ENCODE measurements around the gene EHD4. TPM values are rescaled to one million over a fixed set of nuclear protein-coding genes. Genes with fewer than 3 reads are reported as not detected.

The EHD4 gene
- total and polyA plus RNA-seq, 9 donors, result 23.1 to 38.8 (median 30.2) TPM

DNA sequence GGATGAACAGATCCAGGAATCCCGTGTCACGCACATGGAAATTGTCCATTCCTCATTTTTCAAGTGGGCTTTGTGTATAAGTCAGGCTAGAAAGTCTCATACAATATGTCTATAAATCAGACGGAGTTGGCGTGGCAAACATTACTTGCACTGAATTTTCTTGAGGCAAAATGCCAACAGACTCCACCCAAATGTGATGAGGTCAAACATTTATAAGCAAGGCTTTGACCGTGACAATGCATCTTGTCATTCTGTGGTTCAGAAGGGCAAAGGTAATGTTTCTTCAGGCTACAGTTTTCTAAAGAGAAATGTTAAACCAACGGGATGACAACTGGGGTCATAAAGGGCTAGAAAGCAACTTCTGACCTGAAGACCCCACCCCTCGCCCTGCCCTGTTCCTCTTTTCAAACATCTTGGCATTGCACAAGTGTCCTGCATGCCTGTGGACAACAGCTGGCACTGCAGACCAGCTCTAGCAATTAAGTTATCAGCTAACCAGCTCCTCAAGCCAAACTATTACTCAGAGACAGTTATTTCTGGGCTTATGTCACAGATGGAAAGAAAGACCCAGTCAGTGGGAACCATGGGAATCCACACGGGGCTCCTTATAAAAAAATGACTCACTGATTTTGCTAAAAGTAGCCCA lies 42.0 kb downstream of the EHD4 start:
- no peaks in the 10 kb centered on the region for H3K9me3 ChIP-seq (replicated peaks; ENCODE audit: control insufficient read depth, low read depth, low read length)
- H3K36me3 ChIP-seq (ENCODE audit: control insufficient read depth, insufficient read depth, low read length), result peaks cover 2% of the 10 kb centered on the region
- no peaks in the 10 kb centered on the region for H3K27me3 ChIP-seq (ENCODE audit: control insufficient read depth, insufficient read depth, low read length)
- peak; percentile 85 for DNase-seq
- peaks cover 70% of the 10 kb centered on the region for H3K4me1 ChIP-seq (ENCODE audit: control insufficient read depth, insufficient read depth, low read length)
- H3K27ac ChIP-seq (ENCODE audit: low read length), result peak overlapping the region; percentile 23
- 63% methylated on average over 1 of the region's 8 CpGs for WGBS (ENCODE audit: insufficient coverage)
- H3K4me3 ChIP-seq (ENCODE audit: low read length), result no peak overlapping the region

DNA sequence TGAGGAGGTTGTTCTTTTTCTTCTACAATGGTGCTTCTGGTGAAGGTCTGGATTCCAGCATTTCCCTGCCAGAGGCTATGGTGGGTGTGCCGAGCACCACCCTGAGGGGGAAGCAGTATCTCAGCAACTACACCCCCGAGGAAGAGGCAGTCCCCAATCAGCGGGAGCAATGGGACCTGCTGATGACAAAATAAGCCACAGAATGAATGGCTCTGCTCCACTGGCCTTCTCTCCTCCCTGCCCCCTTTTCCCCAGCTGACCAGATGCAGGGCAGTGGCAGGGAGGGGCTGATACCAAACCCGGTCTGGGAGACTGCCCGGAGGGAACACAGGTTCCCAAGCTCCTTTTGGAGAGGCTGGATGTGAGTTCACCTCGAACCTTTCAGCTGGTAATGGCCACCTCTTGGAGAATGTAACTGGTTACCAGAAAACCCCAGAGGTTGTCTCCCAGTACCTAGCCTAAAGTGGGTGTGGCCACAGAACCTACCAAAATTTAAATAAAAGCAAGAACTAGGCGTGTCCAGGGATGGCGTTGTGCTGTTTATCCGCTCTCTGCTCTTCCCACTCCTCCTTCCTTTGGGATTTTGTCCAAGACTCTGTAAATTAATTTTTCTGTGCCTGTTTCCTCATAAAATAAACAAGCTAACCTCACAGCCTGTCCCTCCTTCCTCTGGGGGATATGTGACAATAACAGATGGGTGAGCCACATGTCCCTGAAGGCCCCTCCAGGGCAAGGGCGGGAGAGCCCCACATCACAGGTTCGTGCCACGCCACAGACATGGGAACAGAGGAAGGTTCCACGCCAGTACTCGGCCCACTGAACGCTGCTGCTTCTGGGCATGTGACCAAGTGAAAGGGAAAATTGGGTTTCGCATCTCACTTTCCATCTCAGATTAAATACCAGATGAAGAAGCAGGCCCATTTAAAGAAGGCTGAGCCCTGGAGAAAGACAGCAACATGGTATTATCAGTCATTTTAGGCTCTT lies 43.4 kb downstream of the EHD4 start:
- peak overlapping the region; percentile 56 for H3K27ac ChIP-seq (ENCODE audit: low read length)
- H3K27me3 ChIP-seq (ENCODE audit: control insufficient read depth, insufficient read depth, low read length), result no peaks in the 10 kb centered on the region
- WGBS (ENCODE audit: insufficient coverage), result 83% methylated on average over 1 of the region's 16 CpGs
- H3K36me3 ChIP-seq (ENCODE audit: control insufficient read depth, insufficient read depth, low read length), result peaks cover 6% of the 10 kb centered on the region
- H3K9me3 ChIP-seq (replicated peaks; ENCODE audit: control insufficient read depth, low read depth, low read length), result no peaks in the 10 kb centered on the region
- no peak overlapping the region for H3K4me3 ChIP-seq (ENCODE audit: low read length)
- peaks cover 58% of the 10 kb centered on the region for H3K4me1 ChIP-seq (ENCODE audit: control insufficient read depth, insufficient read depth, low read length)
- peak; percentile 59 for DNase-seq

DNA sequence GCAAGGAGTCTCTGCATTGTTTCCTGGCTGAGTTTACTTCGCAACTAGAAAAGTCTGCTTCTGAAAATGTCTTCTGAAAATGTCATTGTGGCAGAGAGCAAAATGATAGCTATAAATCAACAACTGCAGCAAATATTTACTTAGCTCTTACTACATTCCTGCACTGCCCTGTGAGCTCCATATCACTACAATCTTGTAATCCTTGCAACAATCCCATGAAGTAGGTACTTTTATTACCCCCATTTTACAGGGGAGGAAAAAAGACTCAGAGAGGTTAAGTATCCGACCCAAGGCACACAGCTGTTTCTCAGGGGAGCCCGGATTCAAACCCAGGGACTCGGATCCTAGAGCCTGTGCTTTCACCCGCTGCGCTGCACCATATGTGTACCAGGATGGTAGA lies 44.3 kb downstream of the EHD4 start:
- Histone ChIP-seq H3K4me3 (ENCODE audit: low read length) (no peak overlapping the region), H3K36me3 (ENCODE audit: control insufficient read depth, insufficient read depth, low read length) (peaks cover 9% of the 10 kb centered on the region), H3K27ac (ENCODE audit: low read length) (no peak overlapping the region), H3K27me3 (ENCODE audit: control insufficient read depth, insufficient read depth, low read length) (no peaks in the 10 kb centered on the region), H3K9me3 (replicated peaks; ENCODE audit: control insufficient read depth, low read depth, low read length) (no peaks in the 10 kb centered on the region), H3K4me1 (ENCODE audit: control insufficient read depth, insufficient read depth, low read length) (peaks cover 50% of the 10 kb centered on the region)
- no peak for DNase-seq
- no CpG with 5 or more reads among the region's 6 CpGs for WGBS (ENCODE audit: insufficient coverage)

DNA sequence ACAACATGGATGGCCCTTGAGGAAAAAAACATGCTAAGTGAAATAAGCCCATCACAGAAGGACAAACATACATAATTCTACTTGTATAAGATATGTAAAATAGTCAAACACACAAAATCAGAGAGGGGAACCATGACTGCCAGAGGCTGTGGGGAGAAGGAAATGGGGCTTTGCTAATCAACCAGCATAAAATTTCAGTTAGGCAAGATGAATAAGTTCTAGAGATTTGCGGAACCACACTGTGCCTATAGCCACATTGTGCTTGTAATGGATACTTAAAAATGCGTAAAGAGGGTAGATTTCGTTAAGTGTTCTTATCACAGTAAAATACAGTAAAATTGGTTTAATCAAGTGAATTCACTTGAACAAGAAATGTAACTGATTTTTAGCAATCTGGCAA lies 44.8 kb downstream of the EHD4 start:
- Histone ChIP-seq H3K4me1 (ENCODE audit: control insufficient read depth, insufficient read depth, low read length) (peaks cover 45% of the 10 kb centered on the region), H3K27me3 (ENCODE audit: control insufficient read depth, insufficient read depth, low read length) (no peaks in the 10 kb centered on the region), H3K27ac (ENCODE audit: low read length) (no peak overlapping the region), H3K36me3 (ENCODE audit: control insufficient read depth, insufficient read depth, low read length) (peaks cover 9% of the 10 kb centered on the region), H3K9me3 (replicated peaks; ENCODE audit: control insufficient read depth, low read depth, low read length) (no peaks in the 10 kb centered on the region), H3K4me3 (ENCODE audit: low read length) (no peak overlapping the region)
- whole genome bisulfite sequencing (ENCODE audit: insufficient coverage), result 100% methylated on average over 1 of the region's 3 CpGs
- no peak for DNase-seq

DNA sequence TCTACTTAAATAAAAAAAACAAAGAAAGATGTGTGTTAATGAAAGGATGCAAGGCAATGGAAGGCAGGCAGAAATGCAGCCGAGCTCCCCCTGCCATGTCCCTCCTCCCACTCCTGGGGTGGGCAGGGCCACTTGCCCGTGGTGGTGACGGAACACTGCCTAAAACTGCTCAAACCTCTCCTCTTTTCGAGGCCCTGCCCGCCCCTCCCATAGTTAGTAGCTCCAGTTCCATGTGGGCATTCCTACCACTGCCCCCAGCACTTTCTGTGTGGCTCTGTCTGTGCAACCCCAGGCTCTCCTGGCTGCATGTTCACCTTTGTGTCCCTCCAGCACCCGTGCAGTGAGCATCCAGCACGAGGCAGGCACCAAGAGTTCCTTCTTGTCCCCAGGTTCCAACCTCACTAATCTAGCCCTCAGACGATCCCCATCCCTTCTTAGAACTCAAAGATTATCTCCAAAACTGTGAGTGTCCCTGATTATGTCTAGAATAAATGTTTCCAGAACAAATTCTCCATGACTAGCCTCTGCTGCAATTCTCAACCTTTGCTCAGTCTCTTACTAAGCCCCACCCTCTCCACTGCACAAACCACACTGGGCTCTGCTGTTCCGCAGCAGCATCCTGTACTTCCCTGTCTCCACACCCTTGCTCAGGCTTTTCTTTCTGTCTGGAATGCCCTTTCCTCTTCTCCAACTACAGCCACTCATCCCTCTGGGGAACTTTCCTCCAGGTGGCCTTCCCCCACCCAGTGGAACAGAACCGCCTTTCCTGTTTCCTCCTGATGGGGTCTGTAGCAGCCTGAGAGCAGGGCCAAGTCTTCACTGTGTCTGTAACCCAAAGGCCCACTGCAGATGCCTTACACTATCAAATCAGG lies 45.9 kb downstream of the EHD4 start:
- peaks cover 40% of the 10 kb centered on the region for H3K4me1 ChIP-seq (ENCODE audit: control insufficient read depth, insufficient read depth, low read length)
- no peak overlapping the region for H3K4me3 ChIP-seq (ENCODE audit: low read length)
- peaks cover 9% of the 10 kb centered on the region for H3K36me3 ChIP-seq (ENCODE audit: control insufficient read depth, insufficient read depth, low read length)
- H3K27ac ChIP-seq (ENCODE audit: low read length), result peak overlapping the region; percentile 4
- no peaks in the 10 kb centered on the region for H3K27me3 ChIP-seq (ENCODE audit: control insufficient read depth, insufficient read depth, low read length)
- no peak for DNase-seq
- H3K9me3 ChIP-seq (replicated peaks; ENCODE audit: control insufficient read depth, low read depth, low read length), result no peaks in the 10 kb centered on the region
- 47% methylated on average over 8 of the region's 10 CpGs for WGBS (ENCODE audit: insufficient coverage)

DNA sequence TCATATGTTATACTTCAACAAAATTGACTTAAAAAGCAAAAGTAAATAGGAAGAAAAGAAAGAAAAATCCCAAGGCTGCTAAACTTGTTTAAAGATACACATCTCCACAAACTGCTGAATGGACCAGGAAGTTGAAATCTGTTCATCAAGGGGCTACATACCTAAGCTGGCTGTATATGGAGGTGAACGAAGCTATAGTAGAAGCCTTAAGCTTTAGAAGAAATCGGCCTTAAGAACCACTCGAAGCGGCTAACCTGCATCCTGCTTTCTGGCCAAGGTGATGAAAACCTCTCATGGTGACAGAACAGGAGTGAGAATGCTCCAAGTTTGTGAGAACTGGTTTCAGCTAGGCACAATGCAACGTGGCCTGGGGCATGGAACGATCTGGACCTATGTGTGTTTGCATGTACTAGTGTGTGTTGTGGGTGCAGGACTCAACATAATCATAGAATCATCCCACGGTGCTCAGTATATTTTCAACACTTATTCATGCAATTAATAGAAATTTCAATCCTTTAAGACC lies 47.2 kb downstream of the EHD4 start:
- WGBS (ENCODE audit: insufficient coverage), result 82% methylated on average over 4 of the region's 7 CpGs
- Histone ChIP-seq H3K27me3 (ENCODE audit: control insufficient read depth, insufficient read depth, low read length) (no peaks in the 10 kb centered on the region), H3K4me1 (ENCODE audit: control insufficient read depth, insufficient read depth, low read length) (peaks cover 40% of the 10 kb centered on the region), H3K27ac (ENCODE audit: low read length) (no peak overlapping the region), H3K36me3 (ENCODE audit: control insufficient read depth, insufficient read depth, low read length) (peaks cover 9% of the 10 kb centered on the region), H3K4me3 (ENCODE audit: low read length) (no peak overlapping the region), H3K9me3 (replicated peaks; ENCODE audit: control insufficient read depth, low read depth, low read length) (no peaks in the 10 kb centered on the region)
- DNase-seq, result no peak

DNA sequence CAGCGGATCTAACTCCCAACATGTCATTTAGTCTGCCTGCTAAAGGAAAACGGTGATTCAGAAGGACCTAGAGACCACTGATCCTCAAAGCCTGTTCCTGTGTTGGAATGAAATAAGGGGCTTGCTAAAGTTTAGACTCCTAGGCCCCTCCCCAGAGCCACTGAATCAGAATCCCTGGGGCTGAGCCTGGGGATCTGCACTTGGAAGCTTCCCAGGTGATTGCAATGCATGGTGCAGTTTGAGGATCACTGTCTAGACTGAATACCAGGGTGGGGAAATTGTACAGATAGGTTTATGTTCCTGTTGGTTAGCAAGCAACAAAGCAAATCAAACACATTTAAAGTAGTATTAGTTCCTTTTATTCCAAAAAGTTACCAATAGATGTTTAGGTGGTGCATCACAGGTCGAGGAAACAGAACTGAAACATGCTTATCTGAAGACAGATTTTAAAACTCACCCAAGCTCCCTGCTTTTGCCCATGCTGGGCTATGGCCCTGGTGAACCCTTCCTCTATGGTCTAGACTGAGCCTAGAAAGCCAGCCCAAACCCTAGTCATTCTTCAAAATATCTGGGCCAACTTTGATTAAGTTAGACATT lies 48.9 kb downstream of the EHD4 start:
- 100% methylated on average over 1 of the region's 3 CpGs for WGBS (ENCODE audit: insufficient coverage)
- Histone ChIP-seq H3K36me3 (ENCODE audit: control insufficient read depth, insufficient read depth, low read length) (peaks cover 15% of the 10 kb centered on the region), H3K4me3 (ENCODE audit: low read length) (no peak overlapping the region), H3K9me3 (replicated peaks; ENCODE audit: control insufficient read depth, low read depth, low read length) (no peaks in the 10 kb centered on the region), H3K27ac (ENCODE audit: low read length) (no peak overlapping the region), H3K4me1 (ENCODE audit: control insufficient read depth, insufficient read depth, low read length) (peaks cover 46% of the 10 kb centered on the region), H3K27me3 (ENCODE audit: control insufficient read depth, insufficient read depth, low read length) (no peaks in the 10 kb centered on the region)
- no peak for DNase-seq

DNA sequence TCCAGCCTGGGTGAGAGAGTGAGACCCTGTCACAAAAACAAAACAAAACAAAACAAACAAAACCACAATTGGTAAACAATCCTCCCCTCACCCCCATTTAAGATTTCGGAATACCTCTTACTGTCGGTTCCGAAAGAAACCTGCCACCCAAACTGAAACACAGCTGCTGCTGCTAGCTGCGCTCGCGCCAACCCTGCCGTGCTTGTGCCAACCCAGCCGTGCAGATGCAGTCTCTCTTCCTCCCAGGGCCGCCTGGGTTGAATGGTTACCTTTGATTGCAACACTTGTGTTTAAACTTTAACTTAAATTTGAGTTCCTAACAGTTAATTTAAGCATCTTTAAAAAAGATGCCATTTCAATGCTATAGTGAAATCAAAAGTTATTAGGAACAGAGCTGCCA lies 50.0 kb downstream of the EHD4 start:
- Histone ChIP-seq H3K36me3 (ENCODE audit: control insufficient read depth, insufficient read depth, low read length) (peaks cover 25% of the 10 kb centered on the region), H3K9me3 (replicated peaks; ENCODE audit: control insufficient read depth, low read depth, low read length) (no peaks in the 10 kb centered on the region), H3K4me1 (ENCODE audit: control insufficient read depth, insufficient read depth, low read length) (peaks cover 53% of the 10 kb centered on the region), H3K27ac (ENCODE audit: low read length) (no peak overlapping the region), H3K4me3 (ENCODE audit: low read length) (no peak overlapping the region), H3K27me3 (ENCODE audit: control insufficient read depth, insufficient read depth, low read length) (no peaks in the 10 kb centered on the region)
- DNase-seq, result no peak
- 86% methylated on average over 5 of the region's 9 CpGs for WGBS (ENCODE audit: insufficient coverage)

DNA sequence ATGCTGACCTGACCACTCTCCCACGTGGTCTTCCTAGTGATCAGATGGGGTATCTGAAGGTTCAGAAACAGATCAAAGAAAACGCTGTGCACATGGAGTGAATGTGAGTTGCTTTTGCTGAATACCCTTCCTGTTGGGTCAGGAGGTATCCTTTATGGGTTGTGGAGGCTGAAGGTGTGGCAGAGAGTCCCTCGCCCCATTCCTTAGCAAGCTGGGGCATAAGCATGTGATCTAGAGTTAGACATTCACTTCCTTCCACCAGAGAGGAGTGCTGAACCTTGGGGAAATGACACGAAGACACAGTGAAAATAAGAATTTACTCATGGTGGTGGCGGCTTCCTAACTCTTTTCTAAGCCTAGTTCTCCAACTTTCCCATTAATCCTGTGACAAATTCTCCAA lies 50.7 kb downstream of the EHD4 start:
- Histone ChIP-seq H3K27ac (ENCODE audit: low read length) (no peak overlapping the region), H3K27me3 (ENCODE audit: control insufficient read depth, insufficient read depth, low read length) (no peaks in the 10 kb centered on the region), H3K36me3 (ENCODE audit: control insufficient read depth, insufficient read depth, low read length) (peaks cover 25% of the 10 kb centered on the region), H3K4me3 (ENCODE audit: low read length) (no peak overlapping the region), H3K9me3 (replicated peaks; ENCODE audit: control insufficient read depth, low read depth, low read length) (no peaks in the 10 kb centered on the region), H3K4me1 (ENCODE audit: control insufficient read depth, insufficient read depth, low read length) (peaks cover 55% of the 10 kb centered on the region)
- no CpG with 5 or more reads among the region's 5 CpGs for WGBS (ENCODE audit: insufficient coverage)
- DNase-seq, result no peak
